Measurements from ENCODE around the gene ELP5. TPM values are rescaled to one million over a fixed set of nuclear protein-coding genes. Genes with fewer than 3 reads are reported as not detected.

ELP5 gene
- total RNA-seq, 1 donor from 2014 or later: 37.6 TPM

DNA sequence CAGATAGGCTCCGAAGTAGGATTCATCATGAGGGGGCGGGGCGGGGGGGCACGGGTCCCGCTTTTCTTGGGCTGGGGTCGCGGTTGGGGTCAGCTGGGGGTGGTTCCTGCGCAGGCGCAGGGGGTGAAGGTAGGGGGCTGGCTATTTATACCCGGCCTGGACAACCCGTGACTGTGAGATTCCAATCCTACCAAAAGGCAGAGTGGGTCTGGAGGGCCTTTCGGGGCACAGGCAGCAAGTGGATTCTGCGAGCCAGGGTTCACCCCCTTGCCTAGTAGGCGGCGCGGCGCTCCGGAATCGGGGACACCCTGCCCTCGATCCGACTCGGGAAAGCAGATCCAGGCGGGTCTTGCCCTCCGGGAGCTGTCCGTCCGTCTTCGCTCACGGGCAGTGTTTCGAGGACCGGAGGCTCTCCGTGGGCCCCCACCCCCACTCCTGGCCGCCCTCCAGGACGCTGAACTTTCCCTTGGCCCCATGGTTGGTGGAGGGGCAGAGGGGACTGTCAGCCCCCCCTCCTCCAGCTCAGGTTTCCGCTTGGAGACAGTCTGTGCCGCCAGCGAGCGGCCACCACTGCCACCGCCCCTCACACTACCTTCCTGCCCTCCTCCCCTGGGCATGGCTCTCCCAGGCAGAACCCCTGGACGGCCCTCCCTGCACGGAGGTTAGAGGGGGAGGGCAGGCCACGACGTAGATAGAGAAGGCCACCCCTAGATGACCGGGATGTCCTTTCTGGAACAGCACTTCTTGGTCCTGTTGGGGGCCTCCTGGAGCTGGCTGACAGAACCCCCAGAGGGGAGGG lies 30.1 kb downstream of the ELP5 start:
- peak overlapping the region; percentile 76 for H3K4me3 Mint-ChIP-seq (ENCODE audit: unreplicated experiment)
- DNase-seq (ENCODE audit: extremely low spot score, unreplicated experiment): no peak
- TF ChIP-seq, protein P1, sequence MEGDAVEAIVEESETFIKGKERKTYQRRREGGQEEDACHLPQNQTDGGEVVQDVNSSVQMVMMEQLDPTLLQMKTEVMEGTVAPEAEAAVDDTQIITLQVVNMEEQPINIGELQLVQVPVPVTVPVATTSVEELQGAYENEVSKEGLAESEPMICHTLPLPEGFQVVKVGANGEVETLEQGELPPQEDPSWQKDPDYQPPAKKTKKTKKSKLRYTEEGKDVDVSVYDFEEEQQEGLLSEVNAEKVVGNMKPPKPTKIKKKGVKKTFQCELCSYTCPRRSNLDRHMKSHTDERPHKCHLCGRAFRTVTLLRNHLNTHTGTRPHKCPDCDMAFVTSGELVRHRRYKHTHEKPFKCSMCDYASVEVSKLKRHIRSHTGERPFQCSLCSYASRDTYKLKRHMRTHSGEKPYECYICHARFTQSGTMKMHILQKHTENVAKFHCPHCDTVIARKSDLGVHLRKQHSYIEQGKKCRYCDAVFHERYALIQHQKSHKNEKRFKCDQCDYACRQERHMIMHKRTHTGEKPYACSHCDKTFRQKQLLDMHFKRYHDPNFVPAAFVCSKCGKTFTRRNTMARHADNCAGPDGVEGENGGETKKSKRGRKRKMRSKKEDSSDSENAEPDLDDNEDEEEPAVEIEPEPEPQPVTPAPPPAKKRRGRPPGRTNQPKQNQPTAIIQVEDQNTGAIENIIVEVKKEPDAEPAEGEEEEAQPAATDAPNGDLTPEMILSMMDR (IDR thresholded peaks at IDR 0.05): no peak

DNA sequence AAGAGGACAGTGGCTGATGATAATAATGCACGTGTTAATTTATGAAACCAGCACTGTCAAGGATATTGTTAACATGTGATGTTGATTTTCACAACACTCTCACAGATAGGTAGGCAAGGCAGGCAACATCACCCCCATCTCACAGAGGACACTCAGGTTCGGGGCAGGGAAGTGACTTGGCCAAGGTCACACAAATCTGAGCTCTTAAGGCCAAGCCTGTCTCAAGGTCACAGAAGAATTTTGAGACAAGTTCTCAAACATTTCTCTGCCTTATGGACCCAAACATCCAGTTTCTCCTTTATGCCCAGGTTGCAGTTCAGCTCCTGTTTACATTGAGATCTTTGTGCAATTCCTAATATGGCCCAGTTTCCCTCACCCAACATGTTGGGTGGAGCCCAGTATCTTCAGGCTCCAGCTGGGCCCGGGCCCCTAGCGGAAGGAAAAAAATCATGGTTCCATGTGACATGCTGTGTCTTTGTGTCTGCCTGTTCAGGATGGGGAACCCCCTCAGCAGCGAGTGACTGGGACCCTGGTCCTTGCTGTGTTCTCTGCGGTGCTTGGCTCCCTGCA lies 30.8 kb downstream of the ELP5 start:
- Mint-ChIP-seq H3K27ac (ENCODE audit: unreplicated experiment) (no peak overlapping the region), H3K9me3 (ENCODE audit: unreplicated experiment) (no peaks in the 10 kb centered on the region), H3K27me3 (ENCODE audit: unreplicated experiment) (peaks cover 29% of the 10 kb centered on the region), H3K4me1 (ENCODE audit: unreplicated experiment) (peaks cover 21% of the 10 kb centered on the region), H3K36me3 (ENCODE audit: unreplicated experiment) (no peaks in the 10 kb centered on the region), H3K4me3 (ENCODE audit: unreplicated experiment) (peak overlapping the region; percentile 26)
- TF ChIP-seq, protein P1 (IDR thresholded peaks at IDR 0.05): no peak
- no peak for DNase-seq (ENCODE audit: extremely low spot score, unreplicated experiment)

More for the DNA sequence above, 30.1 kb downstream of the ELP5 start:
- Mint-ChIP-seq H3K4me1 (ENCODE audit: unreplicated experiment) (peaks cover 21% of the 10 kb centered on the region), H3K27me3 (ENCODE audit: unreplicated experiment) (peaks cover 24% of the 10 kb centered on the region), H3K27ac (ENCODE audit: unreplicated experiment) (no peak overlapping the region), H3K36me3 (ENCODE audit: unreplicated experiment) (no peaks in the 10 kb centered on the region), H3K9me3 (ENCODE audit: unreplicated experiment) (no peaks in the 10 kb centered on the region)

DNA sequence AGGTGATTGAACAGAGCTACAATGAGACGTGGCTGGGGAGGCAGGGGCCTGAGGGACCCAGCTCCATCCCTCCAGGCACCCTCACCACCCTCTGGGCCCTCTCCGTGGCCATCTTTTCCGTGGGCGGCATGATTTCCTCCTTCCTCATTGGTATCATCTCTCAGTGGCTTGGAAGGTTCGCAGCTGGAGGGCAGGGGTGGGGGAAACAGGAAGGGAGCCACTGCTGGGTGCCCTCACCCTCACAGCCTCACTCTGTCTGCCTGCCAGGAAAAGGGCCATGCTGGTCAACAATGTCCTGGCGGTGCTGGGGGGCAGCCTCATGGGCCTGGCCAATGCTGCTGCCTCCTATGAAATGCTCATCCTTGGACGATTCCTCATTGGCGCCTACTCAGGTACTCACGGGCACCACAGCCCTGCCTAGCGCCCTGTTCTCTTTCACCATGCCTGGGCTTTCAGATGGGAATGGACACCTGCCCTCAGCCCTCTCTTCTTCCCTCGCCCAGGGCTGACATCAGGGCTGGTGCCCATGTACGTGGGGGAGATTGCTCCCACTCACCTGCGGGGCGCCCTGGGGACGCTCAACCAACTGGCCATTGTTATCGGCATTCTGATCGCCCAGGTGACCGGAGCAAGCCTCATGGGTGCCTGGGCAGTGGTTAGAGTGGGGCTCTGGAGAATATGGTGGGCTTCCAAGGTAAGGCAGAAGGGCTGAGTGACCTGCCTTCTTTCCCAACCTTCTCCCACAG lies 31.6 kb downstream of the ELP5 start:
- TF ChIP-seq, protein P1 (IDR thresholded peaks at IDR 0.05): no peak
- DNase-seq (ENCODE audit: extremely low spot score, unreplicated experiment): no peak
- Mint-ChIP-seq H3K27me3 (ENCODE audit: unreplicated experiment) (peaks cover 37% of the 10 kb centered on the region), H3K4me1 (ENCODE audit: unreplicated experiment) (peaks cover 21% of the 10 kb centered on the region), H3K4me3 (ENCODE audit: unreplicated experiment) (no peak overlapping the region), H3K36me3 (ENCODE audit: unreplicated experiment) (no peaks in the 10 kb centered on the region), H3K9me3 (ENCODE audit: unreplicated experiment) (no peaks in the 10 kb centered on the region), H3K27ac (ENCODE audit: unreplicated experiment) (no peak overlapping the region)

DNA sequence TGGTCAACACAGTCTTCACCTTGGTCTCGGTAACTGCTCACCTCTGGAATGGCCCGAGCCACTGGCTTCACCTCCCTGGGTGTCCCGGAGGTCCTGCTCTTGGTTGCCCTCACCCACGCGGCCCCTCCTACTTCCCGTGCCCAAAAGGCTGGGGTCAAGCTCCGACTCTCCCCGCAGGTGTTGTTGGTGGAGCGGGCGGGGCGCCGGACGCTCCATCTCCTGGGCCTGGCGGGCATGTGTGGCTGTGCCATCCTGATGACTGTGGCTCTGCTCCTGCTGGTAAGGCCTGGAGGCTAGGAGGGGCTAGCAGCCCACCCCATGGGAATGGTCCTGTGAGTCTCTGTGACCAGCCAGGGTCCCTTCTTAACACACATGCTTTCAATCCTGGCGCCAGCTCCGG lies 32.9 kb downstream of the ELP5 start:
- Mint-ChIP-seq H3K4me3 (ENCODE audit: unreplicated experiment) (no peak overlapping the region), H3K27ac (ENCODE audit: unreplicated experiment) (no peak overlapping the region), H3K9me3 (ENCODE audit: unreplicated experiment) (no peaks in the 10 kb centered on the region), H3K36me3 (ENCODE audit: unreplicated experiment) (no peaks in the 10 kb centered on the region), H3K4me1 (ENCODE audit: unreplicated experiment) (peaks cover 21% of the 10 kb centered on the region), H3K27me3 (ENCODE audit: unreplicated experiment) (peaks cover 38% of the 10 kb centered on the region)
- no peak for DNase-seq (ENCODE audit: extremely low spot score, unreplicated experiment)
- TF ChIP-seq, protein P1 (IDR thresholded peaks at IDR 0.05): no peak

DNA sequence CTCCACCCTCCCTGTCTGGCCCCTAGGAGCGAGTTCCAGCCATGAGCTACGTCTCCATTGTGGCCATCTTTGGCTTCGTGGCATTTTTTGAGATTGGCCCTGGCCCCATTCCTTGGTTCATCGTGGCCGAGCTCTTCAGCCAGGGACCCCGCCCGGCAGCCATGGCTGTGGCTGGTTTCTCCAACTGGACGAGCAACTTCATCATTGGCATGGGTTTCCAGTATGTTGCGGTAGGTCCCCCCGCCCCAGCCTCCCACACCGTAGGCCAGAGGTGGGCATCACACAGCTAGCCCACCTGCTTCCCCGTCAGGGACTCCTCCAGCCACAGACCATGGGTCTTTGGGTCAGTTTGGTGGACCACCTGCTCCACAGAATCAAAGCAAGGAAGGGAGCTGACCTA lies 33.7 kb downstream of the ELP5 start:
- H3K27me3 Mint-ChIP-seq (ENCODE audit: unreplicated experiment): peaks cover 44% of the 10 kb centered on the region
- no peaks in the 10 kb centered on the region for H3K36me3 Mint-ChIP-seq (ENCODE audit: unreplicated experiment)
- H3K4me3 Mint-ChIP-seq (ENCODE audit: unreplicated experiment): no peak overlapping the region
- TF ChIP-seq, protein P1 (IDR thresholded peaks at IDR 0.05): no peak
- H3K4me1 Mint-ChIP-seq (ENCODE audit: unreplicated experiment): peaks cover 19% of the 10 kb centered on the region
- no peaks in the 10 kb centered on the region for H3K9me3 Mint-ChIP-seq (ENCODE audit: unreplicated experiment)
- no peak overlapping the region for H3K27ac Mint-ChIP-seq (ENCODE audit: unreplicated experiment)
- no peak for DNase-seq (ENCODE audit: extremely low spot score, unreplicated experiment)
